Measurements from ENCODE around the gene ZNF124.
"Not testable (repeated sequence)": the region's sequence is repeated elsewhere in the genome, so short reads cannot be mapped to it uniquely, and the experiment has no call there.

The ZNF124 gene

GRCh38 chr1:247173431-247173830 is 1.6 kb upstream of the ZNF124 start:
- no peak for DNase-seq (ENCODE audit: extremely low read depth in 1 of 2, low read depth in 1 of 2)

DNA sequence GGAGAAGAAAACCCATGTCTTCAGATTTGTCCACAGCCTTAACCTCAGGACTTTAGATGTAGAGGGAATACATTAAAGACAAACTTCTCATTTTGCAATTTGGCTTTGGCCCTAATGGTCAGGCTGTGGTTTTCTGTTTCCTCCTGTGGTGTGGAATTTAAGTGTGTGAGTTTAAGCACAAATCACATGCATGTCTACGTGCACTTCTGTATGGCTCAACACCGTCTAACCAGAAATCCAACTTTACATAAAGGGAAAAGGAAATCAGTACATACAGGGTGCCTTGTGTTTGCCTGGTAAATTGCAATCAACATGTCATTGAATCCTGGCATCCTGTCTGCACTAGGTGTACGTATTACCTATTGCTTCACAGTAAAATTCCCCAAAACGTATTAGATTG is 1.2 kb upstream of the ZNF124 start:
- DNase-seq (ENCODE audit: extremely low read depth in 1 of 2, low read depth in 1 of 2): no peak

DNA sequence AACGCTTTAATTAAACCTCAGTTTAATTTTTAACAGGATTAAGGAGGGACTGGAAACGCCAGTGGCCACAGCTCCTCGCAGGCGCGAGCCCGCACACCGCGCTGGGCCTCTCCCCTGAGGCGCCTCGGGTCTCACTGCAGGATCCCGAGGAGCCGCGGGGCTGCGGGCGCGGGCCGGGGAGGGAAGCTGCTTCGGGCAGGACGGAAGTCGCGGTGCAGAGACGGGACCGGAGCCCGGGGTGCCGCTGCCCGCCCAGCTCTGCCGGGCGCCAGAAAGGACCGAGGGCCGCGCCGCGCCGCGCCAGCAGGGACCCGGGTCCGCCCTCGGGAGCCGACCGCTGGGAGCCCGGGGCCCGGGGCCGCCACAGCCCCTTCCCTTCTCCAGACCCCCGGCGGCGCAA is 377 bp downstream of the ZNF124 start:
- not testable (repeated sequence) for DNase-seq (ENCODE audit: extremely low read depth in 1 of 2, low read depth in 1 of 2)

DNA sequence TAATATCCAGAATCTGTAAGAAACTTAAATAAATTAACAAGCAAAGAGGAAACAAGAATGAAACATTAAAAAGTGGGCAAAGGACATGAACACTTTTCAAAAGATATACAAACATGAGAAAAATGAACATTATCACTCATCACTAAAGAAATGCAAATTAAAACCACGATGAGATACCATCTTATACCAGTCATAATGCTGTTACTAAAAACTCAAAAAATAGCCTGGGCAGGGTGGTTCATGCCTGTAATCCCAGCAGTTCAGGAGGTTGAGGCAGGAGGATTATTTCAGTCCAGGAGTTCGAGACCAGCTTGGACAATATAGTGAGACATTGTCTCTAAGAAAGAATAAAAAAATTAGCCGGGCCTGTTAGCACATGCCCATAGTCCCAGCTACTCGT is 6.1 kb downstream of the ZNF124 start:
- DNase-seq (ENCODE audit: extremely low read depth in 1 of 2, low read depth in 1 of 2): no peak

DNA sequence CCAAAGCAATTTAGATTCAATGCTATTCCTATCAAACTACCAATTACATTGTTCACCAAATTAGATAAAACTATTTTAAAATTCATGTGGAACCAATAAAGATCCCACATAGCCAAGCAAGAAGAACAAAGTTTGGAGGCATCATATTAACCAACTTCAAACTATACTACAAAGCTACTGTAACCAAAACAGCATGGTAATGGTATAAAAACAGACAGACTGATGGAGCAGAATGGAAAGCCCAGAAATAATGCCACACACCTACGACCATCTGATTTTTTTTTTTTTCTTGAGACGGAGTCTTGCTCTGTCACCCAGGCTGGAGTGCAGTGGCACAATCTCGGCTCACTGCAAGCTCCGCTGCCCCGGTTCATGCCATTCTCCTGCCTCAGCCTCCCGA is 7.1 kb downstream of the ZNF124 start:
- no peak for DNase-seq (ENCODE audit: extremely low read depth in 1 of 2, low read depth in 1 of 2)

DNA sequence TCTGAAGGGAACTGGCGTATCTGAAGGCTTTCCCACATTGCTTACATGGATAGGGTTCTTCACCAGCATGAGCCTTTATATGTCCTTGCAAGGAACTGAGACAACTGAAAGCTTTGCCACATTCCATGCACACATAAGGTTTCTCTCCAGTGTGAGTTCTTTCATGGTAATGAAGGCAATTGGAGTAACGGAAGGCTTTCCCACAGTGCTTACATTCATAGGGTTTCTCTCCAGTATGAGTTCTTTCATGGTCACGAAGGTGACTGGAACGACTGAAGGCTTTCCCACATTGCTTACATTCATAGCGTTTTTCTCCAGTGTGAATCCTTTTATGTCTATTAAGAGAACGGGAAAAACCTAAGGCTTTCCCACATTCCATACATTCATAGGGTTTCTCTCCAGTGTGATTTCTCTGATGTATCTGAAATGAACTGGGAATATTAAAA is 15.0 kb downstream of the ZNF124 start:
- DNase-seq (ENCODE audit: extremely low read depth in 1 of 2, low read depth in 1 of 2): no peak

DNA sequence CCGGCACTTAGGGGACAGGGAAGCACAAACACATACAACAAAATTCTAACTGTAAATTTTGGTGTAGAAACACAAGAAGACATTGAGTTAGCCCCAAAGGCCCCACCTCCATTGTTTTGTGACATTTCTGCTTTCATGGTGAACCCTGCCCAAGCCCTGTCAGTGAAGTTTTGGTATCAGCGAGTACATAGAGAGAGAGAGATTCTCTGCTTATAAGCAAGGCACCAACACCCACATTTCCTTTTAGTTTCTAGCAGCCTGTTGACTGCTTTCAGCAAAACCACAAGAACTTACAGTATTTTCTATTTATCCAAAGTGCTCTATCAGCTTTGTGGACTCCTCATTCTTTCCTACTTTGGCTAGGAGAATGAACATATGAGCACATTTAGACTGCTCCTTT is 24.0 kb downstream of the ZNF124 start:
- DNase-seq (ENCODE audit: extremely low read depth in 1 of 2, low read depth in 1 of 2): no peak

- DNase-seq (ENCODE audit: extremely low read depth in 1 of 2, low read depth in 1 of 2): not testable (repeated sequence)
Measured at GRCh38 chr1:247147120-247147519, 24.7 kb downstream of the ZNF124 start.

DNA sequence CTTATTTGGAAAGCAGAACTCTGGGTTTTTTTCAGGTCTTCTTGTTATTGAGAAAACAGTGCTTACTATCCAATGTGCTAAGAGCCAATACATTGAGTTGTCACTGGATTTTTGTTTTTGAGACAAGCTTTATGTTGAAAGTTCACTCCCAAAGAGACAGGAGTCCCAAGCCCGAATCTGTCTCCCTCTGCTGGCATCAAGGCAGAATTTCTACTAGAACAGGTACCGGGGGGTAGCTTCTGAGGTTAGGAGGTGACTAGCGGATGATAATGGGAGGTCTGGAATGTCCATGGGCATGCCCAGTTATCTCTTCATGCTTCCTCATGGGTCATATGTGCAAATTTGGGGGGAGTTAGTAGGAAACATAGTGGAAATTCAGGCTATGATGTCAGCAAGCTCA is 25.1 kb downstream of the ZNF124 start:
- DNase-seq (ENCODE audit: extremely low read depth in 1 of 2, low read depth in 1 of 2): no peak

DNA sequence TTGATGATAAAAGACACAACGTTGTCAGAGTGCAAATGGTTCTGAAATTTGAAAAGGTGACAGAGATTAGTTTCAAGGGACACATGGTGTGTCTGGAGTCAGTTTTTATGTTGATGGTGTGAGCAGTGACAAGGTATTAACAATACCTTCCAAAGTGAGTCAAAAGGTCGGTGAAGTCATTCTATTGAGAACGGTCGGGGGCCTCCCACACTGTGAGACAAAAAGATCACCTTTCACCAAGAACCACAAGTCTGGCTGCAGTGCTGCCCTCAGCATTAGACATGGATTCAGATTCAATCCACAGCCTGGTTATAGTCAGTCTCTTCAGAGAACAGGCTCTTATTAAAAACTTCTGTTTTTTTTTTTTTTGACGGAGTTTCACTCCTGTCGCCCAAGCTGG is 26.5 kb downstream of the ZNF124 start:
- no peak for DNase-seq (ENCODE audit: extremely low read depth in 1 of 2, low read depth in 1 of 2)

DNA sequence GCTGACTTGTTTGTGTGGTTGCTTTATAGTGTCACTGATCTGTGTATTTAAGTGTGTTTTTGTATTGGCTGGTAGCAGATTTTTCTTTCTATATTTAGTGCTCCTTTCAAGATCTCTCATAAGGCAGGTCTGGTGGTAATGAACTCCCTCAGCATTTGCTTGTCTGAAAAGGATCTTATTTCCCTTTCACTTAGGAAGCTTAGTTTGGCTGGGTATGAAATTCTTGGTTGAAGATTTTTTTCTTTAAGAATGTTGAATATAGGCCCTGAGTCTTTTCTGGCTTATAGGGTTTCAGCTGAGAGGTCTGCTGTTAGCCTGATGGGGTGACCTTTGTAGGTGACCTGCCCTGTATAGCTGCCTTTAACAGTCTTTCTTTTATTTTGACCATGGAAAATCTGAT is 32.3 kb downstream of the ZNF124 start:
- DNase-seq (ENCODE audit: extremely low read depth in 1 of 2, low read depth in 1 of 2): not testable (repeated sequence)

GRCh38 chr1:247131236-247131635 is 40.6 kb downstream of the ZNF124 start:
- DNase-seq (ENCODE audit: extremely low read depth in 1 of 2, low read depth in 1 of 2): no peak

DNA sequence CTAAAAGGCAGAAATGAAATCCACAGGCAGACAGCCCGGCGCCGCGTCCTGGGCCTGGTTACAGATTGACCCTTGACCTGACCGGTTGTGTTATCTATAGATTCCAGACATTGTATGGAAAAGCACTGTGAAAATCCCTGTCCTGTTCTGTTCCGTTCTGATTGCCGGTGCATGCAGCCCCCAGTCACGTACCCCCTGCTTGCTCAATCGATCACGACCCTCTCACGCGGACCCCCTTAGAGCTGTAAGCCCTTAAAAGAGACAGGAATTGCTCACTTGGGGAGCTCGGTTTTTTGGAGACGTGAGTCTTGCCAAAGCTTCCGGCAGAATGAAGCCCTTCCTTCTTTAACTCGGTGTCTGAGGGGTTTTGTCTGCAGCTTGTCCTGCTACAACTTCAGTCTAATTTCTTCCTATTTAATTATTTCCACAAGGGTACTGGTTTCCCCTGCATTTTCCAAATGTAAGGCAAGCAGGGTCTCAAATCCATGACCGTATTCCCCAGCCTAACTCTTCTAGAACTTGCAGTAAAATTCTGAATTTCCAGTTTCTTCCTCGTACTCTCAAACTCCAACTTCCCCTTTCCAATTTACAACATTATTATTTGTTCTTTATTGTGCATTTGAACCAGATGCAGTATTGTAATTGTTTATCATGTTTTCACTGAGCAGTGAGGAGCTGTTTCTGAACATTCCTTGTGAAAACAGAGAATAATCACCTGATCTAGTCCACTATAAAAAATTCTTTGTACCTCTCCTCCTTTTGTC is 44.1 kb downstream of the ZNF124 start:
- not testable (repeated sequence) for DNase-seq (ENCODE audit: extremely low read depth in 1 of 2, low read depth in 1 of 2)

DNA sequence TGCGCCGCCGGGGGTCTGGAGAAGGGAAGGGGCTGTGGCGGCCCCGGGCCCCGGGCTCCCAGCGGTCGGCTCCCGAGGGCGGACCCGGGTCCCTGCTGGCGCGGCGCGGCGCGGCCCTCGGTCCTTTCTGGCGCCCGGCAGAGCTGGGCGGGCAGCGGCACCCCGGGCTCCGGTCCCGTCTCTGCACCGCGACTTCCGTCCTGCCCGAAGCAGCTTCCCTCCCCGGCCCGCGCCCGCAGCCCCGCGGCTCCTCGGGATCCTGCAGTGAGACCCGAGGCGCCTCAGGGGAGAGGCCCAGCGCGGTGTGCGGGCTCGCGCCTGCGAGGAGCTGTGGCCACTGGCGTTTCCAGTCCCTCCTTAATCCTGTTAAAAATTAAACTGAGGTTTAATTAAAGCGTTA is 45.2 kb downstream of the ZNF124 start:
- DNase-seq (ENCODE audit: extremely low read depth in 1 of 2, low read depth in 1 of 2): not testable (repeated sequence)

DNA sequence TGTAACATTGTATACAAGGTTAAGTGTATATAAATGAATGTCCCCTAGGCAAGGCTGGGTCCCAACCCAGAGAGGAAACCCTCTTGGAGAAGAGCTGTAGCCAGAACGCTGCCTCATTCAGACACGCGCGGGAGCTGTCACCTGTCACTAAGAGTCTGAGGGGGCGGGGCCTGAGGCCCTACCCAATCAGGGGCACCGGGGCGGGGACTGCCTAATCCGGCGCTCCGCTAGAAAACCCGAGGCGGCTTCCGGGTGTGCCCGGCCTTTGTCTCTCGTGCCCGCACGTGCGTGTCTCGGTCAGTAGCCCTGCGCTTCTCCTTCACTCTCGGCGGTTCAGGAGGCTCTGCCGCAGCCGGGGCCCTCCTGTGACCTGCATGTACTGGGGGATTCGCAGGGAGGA is 45.7 kb downstream of the ZNF124 start:
- not testable (repeated sequence) for DNase-seq (ENCODE audit: extremely low read depth in 1 of 2, low read depth in 1 of 2)

- DNase-seq (ENCODE audit: extremely low read depth in 1 of 2, low read depth in 1 of 2): no peak
Measured at GRCh38 chr1:247121382-247121781, 50.4 kb downstream of the ZNF124 start.

DNA sequence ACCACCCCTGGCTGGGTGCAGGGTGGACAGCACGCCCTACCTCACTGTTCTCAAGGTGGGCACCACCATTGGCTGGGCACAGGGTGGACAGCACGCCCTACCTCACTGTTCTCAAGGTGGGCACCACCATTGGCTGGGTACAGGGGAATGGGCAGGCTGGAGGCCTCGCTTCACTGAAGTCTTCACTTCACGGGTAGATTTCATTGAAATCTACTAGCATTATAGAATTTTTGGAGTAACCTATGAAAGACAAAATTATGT is 51.5 kb downstream of the ZNF124 start:
- not testable (repeated sequence) for DNase-seq (ENCODE audit: extremely low read depth in 1 of 2, low read depth in 1 of 2)

GRCh38 chr1:247119600-247120407 is 52.0 kb downstream of the ZNF124 start:
- no peak for DNase-seq (ENCODE audit: extremely low read depth in 1 of 2, low read depth in 1 of 2)

- DNase-seq (ENCODE audit: extremely low read depth in 1 of 2, low read depth in 1 of 2): peak in 1 of 2 donors; percentile 39
Measured at GRCh38 chr1:247118946-247119446, 52.8 kb downstream of the ZNF124 start.

DNA sequence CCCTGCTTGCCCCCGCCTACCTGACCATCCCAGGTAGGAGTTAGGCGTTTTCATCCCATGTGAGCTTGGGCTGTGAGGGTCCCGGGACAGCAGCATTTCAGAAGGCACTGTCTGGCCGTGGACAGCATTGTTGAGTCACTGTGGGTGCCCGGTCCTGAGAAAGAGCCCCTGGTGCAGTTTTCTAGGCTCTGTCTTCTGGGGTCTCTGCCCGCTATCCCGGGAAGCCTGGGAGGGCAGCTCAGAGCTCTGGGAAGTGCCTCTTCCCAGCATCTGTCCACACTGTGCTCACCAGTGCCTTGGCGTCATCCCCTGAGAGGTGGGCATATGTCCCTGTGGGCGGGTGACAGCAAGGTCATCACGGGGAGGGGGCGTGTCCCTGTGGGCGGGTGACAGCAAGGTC is 56.3 kb downstream of the ZNF124 start:
- no peak for DNase-seq (ENCODE audit: extremely low read depth in 1 of 2, low read depth in 1 of 2)

DNA sequence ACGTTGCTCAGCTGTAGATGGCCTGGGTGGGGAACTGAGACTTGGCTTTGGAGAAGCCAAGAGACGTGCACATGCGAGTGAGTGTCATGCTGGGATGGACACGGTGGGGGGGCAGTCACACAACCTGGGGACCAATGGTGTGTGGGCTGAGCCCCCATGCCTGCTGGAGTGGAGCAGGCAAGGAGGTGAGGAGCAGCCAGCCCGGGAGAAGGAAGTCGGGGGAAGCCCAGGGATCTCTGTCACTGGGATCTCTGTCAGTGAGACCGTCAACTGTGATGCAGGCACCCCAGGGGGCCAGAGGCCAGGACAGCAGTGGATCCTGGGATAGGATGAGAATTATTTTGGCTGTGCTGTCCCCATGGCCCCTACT is 56.7 kb downstream of the ZNF124 start:
- no peak for DNase-seq (ENCODE audit: extremely low read depth in 1 of 2, low read depth in 1 of 2)
